GM19372 (cell line): ENCODE results near the gene ITFG1.
"Not testable (repeated sequence)": the region's sequence is repeated elsewhere in the genome, so short reads cannot be mapped to it uniquely, and the experiment has no call there.

ENCODE experiments used
- ATAC-seq: cut with Tn5 transposase; IDR thresholded peaks from one replicate; pipeline ENCODE4 v1.9.1; 2021; ENCODE audit warnings: mild to moderate bottlenecking, low read depth, moderate library complexity; ENCODE audit not compliant: unreplicated experiment

The ITFG1 gene

DNA sequence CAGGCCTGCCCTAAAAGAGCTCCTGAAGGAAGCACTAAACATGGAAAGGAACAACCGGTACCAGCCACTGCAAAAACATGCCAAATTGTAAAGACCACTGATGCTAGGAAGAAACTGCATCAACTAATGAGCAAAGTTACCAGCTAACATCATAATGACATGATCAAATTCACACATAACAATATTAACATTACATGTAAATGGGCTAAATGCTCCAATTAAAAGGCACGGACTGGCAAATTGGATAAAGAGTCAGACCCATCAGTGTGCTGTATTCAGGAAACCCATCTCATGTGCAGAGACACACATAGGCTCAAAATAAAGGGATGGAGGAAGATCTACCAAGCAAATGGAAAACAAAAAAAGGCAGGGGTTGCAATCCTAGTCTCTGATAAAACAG, 111.8 kb downstream of the ITFG1 start:
- not testable (repeated sequence) for ATAC-seq

DNA sequence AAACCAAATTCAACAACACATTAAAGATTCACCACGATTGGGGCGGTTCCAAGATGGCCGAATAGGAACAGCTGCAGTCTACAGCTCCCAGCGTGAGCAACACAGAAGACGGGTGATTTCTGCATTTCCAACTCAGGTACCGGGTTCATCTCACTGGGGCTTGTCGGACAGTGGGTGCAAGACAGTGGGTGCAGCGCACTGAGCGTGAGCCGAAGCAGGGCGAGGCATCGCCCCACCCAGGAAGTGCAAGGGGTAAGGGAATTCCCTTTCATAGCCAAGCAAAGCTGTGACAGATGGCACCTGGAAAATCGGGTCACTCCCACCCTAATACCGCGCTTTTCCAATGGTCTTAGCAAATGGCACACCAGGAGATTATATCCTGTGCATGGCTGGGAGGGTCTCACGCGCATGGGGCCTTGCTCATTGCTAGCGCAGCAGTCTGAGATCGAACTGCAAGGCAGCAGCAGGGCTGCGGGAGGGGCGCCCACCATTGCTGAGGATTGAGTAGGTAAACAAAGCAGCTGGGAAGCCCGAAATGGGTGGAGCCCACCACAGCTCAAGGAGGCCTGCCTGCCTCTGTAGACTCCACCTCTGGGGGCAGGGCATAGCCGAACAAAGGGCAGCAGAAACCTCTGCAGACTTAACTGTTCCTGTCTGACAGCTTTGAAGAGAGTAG, 113.7 kb downstream of the ITFG1 start:
- not testable (repeated sequence) for ATAC-seq

DNA sequence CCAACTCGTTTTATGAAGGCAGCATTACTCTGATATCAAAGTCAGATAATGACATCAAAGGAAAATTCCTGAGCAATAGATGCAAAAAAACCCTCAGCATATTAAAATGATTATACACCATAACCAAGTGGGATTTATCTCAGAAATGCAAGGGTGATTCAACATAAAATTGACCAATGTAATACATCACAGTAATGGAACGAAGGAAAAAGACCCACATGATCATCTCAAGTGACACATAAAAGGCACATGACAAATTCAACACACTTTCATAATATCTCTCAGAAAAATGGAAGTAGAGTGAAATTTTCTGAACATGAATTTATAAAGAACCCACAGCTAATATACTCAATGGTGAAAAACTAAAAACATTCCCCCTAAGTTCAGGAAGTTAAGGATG, 118.8 kb downstream of the ITFG1 start:
- no peak for ATAC-seq

DNA sequence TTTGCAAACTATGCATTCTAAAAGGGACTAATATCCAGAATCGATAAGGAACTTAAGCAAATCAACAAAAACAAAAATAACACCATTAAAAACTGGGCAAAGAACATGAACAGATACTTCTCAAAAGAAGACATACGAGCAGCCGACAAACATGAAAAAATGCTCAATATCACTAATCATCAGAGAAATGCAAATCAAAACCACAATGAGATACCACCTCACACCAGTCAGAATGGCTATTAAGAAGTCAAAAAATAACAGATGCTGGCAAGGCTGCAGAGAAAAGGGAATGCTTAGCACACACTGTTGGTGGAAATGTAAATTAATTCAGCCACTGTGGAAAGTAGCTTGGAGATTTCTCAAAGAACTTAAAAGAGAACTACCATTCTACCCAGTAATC, 130.3 kb downstream of the ITFG1 start:
- not testable (repeated sequence) for ATAC-seq

- not testable (repeated sequence) for ATAC-seq
Observed at GRCh38 chr16:47324309-47324708, 136.6 kb downstream of the ITFG1 start.

GRCh38 chr16:47323241-47323640, 137.6 kb downstream of the ITFG1 start:
- no peak for ATAC-seq

DNA sequence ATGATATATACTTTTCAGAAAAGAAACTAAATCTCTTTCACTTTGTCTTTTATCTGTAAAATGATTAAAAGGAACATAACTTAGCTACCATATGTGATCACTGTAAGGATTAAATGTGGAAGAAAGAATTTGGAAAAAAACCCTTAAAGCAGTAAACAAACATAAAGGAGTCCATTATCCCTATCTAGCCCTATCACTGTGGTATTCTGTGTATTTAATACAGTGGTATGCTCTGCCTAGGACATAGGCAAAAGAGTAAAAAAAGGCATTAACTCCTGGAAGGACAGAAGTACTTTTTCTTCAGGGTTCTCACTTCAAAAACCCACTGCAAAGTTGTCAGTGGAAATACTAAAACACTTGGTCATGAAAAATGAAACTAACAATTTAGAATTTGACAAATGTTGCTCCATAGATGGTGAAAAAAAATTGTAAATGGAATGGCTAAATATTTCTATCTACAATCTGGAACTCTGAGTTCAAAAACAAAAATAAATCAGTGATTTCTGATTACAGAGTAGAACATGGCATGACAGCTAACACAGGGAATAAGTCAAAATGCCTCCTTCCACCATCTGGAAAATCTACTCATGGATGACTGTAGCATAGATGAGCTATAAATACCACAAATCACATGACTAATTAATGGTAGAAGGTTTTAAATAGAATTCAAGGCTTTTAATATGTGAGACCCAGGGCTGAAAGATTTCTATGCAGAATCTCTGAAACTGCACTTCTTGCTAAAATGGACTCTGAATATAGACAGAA, 140.1 kb downstream of the ITFG1 start:
- ATAC-seq, result no peak

- no peak for ATAC-seq
Observed at GRCh38 chr16:47317465-47318240, 143.2 kb downstream of the ITFG1 start.

- no peak for ATAC-seq
Observed at GRCh38 chr16:47316442-47317015, 144.3 kb downstream of the ITFG1 start.

GRCh38 chr16:47311738-47312505, 148.9 kb downstream of the ITFG1 start:
- no peak for ATAC-seq

GRCh38 chr16:47310792-47311211, 150.1 kb downstream of the ITFG1 start:
- ATAC-seq, result no peak

GRCh38 chr16:47309581-47310312, 151.1 kb downstream of the ITFG1 start:
- no peak for ATAC-seq

DNA sequence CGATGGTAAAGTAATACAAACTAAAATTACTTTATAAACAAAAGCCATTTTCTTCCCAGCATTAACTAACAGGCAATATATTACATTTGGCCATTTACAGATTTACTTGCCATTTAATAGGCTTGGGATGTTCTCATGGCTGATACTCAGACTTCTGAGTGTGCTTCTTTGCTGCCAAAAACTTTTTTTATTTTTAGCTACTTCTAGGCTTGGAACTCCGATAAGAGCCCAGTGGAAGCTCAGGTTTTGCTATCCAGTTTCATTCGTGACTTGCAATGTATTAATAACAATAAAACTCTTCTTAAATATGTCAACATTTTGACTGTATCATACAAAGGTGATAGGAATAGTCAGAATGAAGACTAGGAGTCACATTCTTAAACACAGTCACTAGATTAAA, 152.3 kb downstream of the ITFG1 start:
- ATAC-seq, result no peak

DNA sequence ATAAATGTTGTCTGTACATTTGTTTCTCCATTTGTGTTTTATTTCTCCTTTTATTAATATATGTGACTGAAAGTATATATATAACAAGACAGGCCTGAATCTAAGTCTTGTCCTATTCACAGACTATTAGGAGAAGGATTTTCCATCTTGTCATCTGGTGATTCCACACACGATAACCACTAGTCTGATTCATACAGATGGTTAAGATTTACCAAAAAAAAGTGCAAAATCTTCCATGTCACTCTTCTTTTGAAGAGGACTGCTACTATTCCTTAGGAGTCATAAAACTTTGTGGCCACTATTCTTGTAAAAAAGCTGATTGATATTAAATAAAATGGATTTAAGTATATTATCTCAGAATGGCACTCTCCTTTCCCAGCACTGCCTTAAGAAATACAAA, 156.3 kb downstream of the ITFG1 start:
- ATAC-seq, result no peak

DNA sequence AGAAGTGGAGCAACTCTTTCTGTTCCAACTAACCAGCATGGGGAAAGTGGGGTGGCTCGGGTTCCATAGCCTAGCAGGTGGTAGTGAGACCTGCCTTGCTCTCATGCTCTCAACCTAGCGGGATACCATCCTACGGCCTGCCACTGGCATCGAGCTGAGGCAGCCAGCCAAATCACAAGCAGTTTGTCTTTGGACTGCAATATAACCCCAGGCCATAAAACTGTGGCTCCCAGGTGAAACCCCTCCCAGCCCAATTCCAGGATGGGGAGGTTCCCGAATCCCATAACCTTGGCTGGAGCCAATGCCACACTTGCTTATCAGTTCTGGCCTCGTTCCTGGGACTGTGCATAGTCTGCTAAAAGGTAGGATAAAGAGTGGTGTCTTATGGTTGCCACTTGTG, 161.3 kb downstream of the ITFG1 start:
- ATAC-seq, result no peak

GRCh38 chr16:47284999-47285398, 175.9 kb downstream of the ITFG1 start:
- ATAC-seq, result no peak

DNA sequence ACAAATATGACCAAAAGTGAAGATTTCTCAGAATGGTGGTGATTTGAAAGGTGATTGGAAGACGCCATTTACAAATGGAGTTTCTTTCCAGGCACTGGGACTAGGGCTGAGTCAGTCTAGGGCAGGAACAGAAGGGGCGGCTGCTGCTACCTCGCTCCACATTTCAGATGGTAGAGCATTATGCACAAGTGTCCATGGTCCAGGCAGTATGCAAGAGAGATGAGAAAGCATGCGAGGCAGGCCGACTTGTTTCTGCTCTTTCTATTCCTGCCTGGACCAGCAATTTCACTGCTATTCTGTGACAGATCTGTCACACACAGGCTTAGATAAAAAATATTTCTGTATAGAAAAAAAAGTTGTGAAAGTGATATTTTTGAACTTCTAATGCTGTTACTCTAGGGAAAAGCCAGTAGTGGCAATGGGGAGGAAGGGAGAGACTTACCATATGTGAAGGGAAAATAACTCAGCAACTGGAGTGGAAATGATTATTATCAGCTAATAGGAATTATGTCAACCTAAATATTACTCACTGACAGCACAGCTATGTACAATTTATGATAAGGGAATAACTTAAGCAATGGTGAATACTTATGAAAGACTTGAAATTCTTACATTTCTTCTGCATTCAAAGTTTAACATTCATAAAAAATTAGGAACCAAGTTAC, 182.4 kb downstream of the ITFG1 start:
- ATAC-seq, result no peak

DNA sequence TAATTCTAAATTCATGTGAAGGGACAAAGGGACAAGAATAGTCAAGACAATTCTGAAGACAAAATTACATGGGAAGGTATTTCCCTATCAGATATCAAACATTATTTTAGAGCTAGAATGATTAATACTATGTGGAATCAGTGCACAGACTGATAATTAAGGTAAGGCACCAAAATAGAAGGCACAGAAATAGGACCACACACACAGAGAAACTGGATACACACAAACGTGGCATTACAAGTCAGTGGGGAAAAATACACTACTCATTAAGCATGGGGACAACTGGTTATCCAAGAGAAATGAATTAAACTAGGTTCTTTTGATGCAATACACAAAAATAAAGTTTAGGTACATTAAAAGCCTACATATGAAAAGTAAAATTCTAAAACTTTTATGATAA, 184.3 kb downstream of the ITFG1 start:
- ATAC-seq, result no peak

DNA sequence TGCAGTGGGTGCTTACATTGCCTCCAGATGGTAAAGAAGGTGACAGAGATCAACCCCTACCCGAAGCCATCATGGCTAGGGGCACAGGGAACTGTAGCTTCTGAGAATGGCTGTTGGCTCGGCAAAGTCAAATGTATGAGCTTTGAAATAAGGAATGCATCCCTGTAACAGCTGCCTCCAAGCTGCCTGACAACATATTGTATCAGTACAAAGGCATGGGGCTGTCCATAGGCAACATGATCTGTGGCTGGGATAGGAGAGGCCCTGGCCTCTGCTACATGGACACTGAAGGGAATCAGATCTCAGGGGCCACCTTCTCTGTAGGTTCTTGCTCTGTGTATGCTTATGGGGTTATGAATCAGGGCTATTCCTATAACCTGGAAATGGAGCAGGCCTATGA, 197.9 kb downstream of the ITFG1 start:
- ATAC-seq, result no peak
